ENCODE results near the gene STIMATE. TPM values are rescaled to one million over a fixed set of nuclear protein-coding genes. Genes with fewer than 3 reads are reported as not detected.

Gene STIMATE
- total and polyA plus RNA-seq, 9 of the 15 experiments (the other 6 are each of a cell fraction or from before 2014, with no cell fraction given): 0.14 to 7.7 (median 4.9) TPM

GRCh38 chr3:52912885-52913731, 15.8 kb upstream of the STIMATE start (continued):
- no peak for TF ChIP-seq ZNF165 (CRISPR knock-in tag; IDR thresholded peaks at IDR 0.05; ENCODE audit: borderline replicate concordance)
- TF ChIP-seq ZNF253 (CRISPR knock-in tag; conservative IDR thresholded peaks at IDR 0.05): no peak
- TF ChIP-seq HDAC2 (IDR thresholded peaks at IDR 0.05): peak; percentile 81; the same call in 1 of the 2 replicates
- no peak for TF ChIP-seq ZNF431 (CRISPR knock-in tag; IDR thresholded peaks at IDR 0.05)
- no peak for TF ChIP-seq ZNF57 (CRISPR knock-in tag; IDR thresholded peaks at IDR 0.05)
- no peak for TF ChIP-seq ZNF197 (CRISPR knock-in tag; IDR thresholded peaks at IDR 0.05; ENCODE audit: low read depth)
- no peak for TF ChIP-seq GABPB1 (CRISPR knock-in tag; IDR thresholded peaks at IDR 0.05)
- peak; percentile 91 for TF ChIP-seq KLF16 (IDR thresholded peaks at IDR 0.05)
- TF ChIP-seq TAF7 (tag; IDR thresholded peaks at IDR 0.05): no peak
- peak; percentile 50 for TF ChIP-seq CREM (IDR thresholded peaks at IDR 0.05; ENCODE audit: low read depth)
- TF ChIP-seq GATAD2B (IDR thresholded peaks at IDR 0.05; ENCODE audit: borderline replicate concordance): no peak
- no peak for TF ChIP-seq CHD7 (IDR thresholded peaks at IDR 0.05; ENCODE audit: low read depth, low read length)
- no peak for TF ChIP-seq HEY1 (CRISPR knock-in tag; IDR thresholded peaks at IDR 0.05; ENCODE audit: borderline replicate concordance)
- no peak for TF ChIP-seq SNRNP70 (optimal IDR thresholded peaks at IDR 0.05; ENCODE audit: low read depth, low read length)
- TF ChIP-seq ARID3B (CRISPR knock-in tag; IDR thresholded peaks at IDR 0.05; ENCODE audit: borderline replicate concordance): no peak

Data from K562 (cell line).